GM18498 (cell line): ENCODE data around the gene AARS2.

Experiments
- ATAC-seq: cut with Tn5 transposase; IDR thresholded peaks from one replicate; pipeline ENCODE4 v1.9.1; 2021; ENCODE audit warnings: mild to moderate bottlenecking, moderate library complexity; ENCODE audit not compliant: unreplicated experiment

Gene AARS2

GRCh38 chr6:44263354-44264100, 49.6 kb downstream of the AARS2 start:
- ATAC-seq: no peak

- ATAC-seq: no peak
These were observed 50.4 kb downstream of the AARS2 start for GRCh38 chr6:44262467-44263353.

GRCh38 chr6:44261581-44261980, 51.6 kb downstream of the AARS2 start:
- ATAC-seq: no peak

GRCh38 chr6:44260451-44261297, 52.5 kb downstream of the AARS2 start:
- no peak for ATAC-seq

- no peak for ATAC-seq
These were observed 53.1 kb downstream of the AARS2 start for GRCh38 chr6:44260011-44260410.

- no peak for ATAC-seq
These were observed 54.2 kb downstream of the AARS2 start for GRCh38 chr6:44258921-44259320.

- ATAC-seq: no peak
These were observed 54.8 kb downstream of the AARS2 start for GRCh38 chr6:44258325-44258863.

GRCh38 chr6:44257753-44258324, 55.3 kb downstream of the AARS2 start:
- ATAC-seq: peak; percentile 8

- ATAC-seq: peak; percentile 59
These were observed 56.0 kb downstream of the AARS2 start, which contains the start of gene SLC35B2 for GRCh38 chr6:44257025-44257752. SLC35B2 (minus strand) TSS chr6:44257528; CDS start chr6:44257410, 118 bp downstream.

- ATAC-seq: no peak
These were observed 56.4 kb downstream of the AARS2 start for GRCh38 chr6:44256775-44257024.

- no peak for ATAC-seq
These were observed 57.0 kb downstream of the AARS2 start for GRCh38 chr6:44255871-44256774.

- no peak for ATAC-seq
These were observed 57.9 kb downstream of the AARS2 start for GRCh38 chr6:44255105-44255808.

GRCh38 chr6:44254191-44255104, 58.7 kb downstream of the AARS2 start:
- no peak for ATAC-seq

- ATAC-seq: no peak
These were observed 59.6 kb downstream of the AARS2 start for GRCh38 chr6:44253307-44254101.

- no peak for ATAC-seq
These were observed 61.3 kb downstream of the AARS2 start for GRCh38 chr6:44251576-44252524.
